HG02588 (cell line): ENCODE measurements around the gene IL6R.
"Not testable (repeated sequence)": the region's sequence is repeated elsewhere in the genome, so short reads cannot be mapped to it uniquely, and the experiment has no call there.

Source experiments
- ATAC-seq: cut with Tn5 transposase; IDR thresholded peaks from one replicate; pipeline ENCODE4 v1.9.1; 2021; ENCODE audit warnings: mild to moderate bottlenecking, moderate library complexity; ENCODE audit not compliant: unreplicated experiment

The IL6R gene

DNA sequence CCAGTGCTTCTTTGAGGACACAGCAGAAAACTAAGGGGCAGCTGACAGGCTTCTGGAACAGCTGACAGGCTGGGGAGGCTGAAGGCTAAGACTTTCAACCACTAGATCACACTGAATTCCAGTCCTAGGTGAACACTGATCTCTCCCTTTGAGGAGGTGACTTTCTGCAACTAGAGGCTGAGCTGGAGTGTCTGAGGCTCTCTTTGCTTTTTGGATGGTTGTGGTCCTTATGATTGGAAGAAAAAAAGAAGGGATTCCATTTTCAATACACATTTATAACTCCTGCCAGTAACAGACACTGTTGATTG is 1.4 kb downstream of the IL6R start:
- ATAC-seq, result no peak

GRCh38 chr1:154406886-154407197 is 1.7 kb downstream of the IL6R start:
- ATAC-seq, result no peak

DNA sequence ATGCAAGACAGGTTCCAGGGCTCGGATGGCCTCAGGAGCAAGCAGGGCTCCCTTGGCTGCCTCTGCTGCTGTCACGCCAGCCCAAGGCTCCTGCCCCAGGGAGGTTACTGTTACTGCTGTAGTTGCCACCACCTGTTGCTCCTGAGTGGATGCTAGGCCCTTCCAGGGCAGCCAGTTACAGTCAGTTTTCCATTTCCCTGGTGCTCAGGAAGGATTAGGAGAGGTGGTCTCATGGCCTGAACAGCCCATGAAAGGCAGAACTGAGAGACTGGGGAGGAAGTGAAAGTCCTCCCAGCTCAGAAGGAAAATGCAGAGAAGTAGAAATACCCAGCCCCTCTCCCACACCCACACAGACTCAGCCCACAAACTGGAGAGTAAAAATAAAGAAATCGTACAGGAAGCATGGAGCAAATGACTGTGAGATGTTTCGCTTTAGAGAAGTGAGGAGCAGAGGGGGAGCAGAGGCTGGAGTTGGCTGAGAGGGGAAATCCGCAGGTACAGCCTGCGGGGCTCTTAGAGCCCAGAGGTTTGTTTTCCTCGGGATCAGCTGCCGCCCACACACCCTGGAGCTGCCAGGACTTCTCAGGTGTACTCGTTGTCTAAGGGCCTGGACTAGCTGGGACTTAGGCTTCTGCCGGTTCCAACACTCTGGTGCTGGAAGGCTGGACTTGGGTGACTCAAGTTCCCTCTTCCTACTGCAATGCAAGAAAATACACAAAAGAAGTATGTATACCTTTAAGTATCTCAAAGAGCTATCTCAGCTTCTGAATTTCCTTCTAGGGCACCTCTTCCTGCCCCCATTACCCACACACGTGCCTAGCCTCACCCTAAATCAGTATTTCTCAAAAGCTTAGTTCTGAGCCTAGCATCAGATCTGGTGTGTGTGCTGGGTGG is 2.3 kb downstream of the IL6R start:
- no peak for ATAC-seq

DNA sequence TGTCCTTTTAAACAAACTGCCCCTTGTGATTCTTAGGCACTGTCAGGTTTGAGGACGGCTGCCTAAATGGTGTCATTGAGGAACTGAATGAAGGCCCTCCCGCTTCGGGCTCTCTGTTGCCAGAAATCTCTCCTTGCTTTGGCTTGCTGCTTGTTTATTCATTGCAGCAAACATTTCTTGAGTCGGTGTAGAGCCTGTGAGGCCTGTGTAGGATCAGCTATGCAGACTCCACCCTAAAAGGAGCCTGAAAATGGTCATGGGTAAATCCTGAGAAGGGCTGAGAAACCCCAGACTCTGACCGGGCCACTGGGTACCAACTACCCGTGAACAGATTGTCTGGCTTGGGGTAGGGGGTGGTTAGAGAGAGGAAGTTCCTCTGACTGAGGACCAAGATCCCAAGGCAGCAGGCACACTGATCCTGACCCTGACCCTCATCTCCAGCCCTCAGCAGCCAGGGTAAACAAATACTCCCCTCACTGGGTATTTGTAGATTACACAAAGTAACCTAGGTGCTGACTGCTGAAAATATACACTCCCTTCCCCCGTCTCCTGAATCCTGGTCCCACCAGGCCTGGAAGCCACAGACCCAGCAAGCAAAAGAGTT is 3.1 kb downstream of the IL6R start:
- ATAC-seq, result no peak

GRCh38 chr1:154410185-154410827 is 5.2 kb downstream of the IL6R start:
- ATAC-seq, result no peak

DNA sequence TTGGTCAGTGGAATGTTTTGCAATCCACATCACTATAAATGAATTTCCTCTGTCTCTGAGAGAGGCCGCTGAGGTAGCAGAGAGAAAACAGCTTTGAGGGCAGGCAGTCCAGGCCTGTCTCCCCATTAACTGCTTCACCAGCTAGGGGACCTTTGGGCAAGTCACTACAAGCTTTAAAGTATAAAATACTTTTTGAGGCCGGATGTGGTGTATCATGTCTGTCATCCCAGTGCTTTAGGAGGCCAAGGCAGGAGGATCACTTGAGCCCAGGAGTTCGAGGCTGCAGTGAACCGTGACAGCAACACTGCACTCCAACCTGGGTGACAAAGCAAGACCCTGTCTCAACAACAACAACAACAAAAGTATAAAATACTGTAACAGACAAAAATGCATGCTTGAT is 6.4 kb downstream of the IL6R start:
- no peak for ATAC-seq

DNA sequence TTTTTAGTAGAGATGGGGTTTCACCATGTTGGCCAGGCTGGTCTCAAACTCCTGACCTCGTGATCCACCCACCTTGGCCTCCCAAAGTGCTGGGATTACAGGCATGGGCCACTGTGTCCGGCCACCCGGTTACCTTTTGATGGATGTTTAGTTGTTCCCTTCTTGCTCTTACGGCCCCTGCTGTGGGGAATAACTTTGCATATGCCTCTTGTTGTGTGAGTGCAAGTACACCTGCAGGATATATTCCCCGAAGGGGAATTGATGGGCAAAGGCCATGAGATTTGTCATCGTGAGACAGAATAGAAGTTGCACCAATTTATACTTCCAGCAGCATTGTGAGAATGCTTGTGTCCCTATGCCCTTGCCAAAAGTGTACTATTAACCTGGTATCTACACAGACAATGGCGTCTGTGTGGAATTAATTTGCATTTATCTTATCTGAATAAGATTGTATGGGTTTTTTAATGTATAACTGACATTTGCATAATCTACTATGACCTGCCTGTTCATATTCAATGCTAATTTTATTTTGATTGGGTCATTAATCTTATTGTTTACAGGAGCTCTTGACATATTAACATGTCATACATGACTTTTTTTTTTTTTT is 8.1 kb downstream of the IL6R start:
- ATAC-seq, result no peak

DNA sequence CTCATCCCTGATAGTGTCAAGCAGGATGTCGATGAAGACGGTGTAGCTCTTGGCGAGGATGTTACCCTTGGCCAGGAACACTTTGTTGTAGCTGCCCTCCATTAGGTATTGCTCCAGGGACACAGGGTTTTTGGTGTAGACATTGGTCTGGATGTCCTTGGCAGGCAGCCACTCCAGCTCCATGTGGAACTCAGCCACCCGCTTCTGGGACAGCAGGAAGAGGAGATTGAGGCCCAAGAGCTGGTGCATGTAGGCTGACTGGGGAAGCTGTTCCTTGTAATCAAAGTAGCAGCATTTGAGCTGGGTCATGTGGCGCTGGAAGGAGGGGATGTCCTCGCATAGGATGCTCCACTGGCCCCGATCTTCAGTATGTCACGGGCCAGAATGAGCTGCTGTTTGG is 9.5 kb downstream of the IL6R start:
- ATAC-seq, result no peak

DNA sequence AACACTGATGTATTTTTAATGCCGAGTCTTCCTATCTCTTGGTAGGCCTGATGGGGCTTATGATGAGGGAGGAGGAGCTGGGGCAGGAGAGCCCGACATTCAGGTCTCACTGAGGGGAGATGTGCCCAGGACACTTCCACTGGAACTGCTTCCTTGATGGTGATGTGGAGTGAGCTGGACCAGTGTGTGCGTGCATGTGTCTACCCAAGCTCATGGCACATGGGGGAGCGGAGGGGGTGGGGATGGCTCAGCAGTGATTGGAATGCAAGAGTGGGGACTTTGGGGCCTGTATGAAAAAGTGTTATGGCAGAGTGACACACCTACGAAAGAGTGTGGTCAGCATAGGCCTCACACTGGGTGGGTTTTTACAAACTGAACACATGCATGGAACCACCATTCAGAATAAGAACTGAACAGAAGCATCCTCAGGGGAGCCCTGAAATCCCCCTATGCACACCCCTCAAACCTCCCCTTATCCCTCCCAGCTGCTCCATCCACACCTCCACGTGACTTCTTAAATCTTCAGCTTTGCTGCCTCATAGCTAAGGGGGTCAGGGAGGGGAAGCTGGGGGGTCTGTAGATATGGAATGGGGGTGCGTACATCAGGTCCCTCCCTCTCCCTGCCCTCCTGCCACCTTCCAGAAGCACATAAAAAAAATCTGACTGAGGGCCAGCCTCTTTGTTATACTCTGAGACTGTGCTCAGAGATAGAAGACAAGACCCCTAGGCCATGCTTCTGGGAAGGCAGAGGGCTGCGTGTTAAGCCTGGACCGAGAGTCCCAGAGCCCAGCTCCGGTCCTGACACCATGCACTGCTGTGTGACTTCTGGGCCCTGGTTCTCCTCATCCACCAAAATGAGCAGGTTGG is 11.6 kb downstream of the IL6R start:
- ATAC-seq, result no peak

GRCh38 chr1:154417338-154417608 is 12.1 kb downstream of the IL6R start:
- ATAC-seq, result no peak

GRCh38 chr1:154418062-154418921 is 13.1 kb downstream of the IL6R start:
- ATAC-seq, result no peak

- ATAC-seq, result no peak
Measured at GRCh38 chr1:154418923-154419619, 13.9 kb downstream of the IL6R start.

- no peak for ATAC-seq
Measured at GRCh38 chr1:154419620-154420571, 14.8 kb downstream of the IL6R start.

GRCh38 chr1:154420961-154421924 is 16.1 kb downstream of the IL6R start:
- ATAC-seq, result no peak

DNA sequence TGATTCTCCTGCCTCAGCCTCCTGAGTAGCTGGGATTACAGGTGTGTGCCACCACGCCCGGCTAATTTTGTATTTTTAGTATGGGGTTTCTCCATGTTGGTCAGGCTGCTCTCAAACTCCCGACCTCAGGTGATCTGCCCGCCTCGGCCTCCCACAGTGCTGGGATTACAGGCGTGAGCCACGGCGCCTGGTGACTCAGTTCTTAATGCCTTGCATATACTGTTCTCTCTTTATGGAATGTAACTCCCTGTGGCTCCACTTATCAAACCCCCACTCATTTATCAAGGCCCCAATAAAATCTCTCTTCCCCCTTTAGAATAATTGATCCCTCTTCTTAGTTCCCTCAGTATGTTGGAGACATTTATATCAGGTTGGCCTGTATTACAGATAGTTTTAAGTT is 16.9 kb downstream of the IL6R start:
- ATAC-seq, result not testable (repeated sequence)

DNA sequence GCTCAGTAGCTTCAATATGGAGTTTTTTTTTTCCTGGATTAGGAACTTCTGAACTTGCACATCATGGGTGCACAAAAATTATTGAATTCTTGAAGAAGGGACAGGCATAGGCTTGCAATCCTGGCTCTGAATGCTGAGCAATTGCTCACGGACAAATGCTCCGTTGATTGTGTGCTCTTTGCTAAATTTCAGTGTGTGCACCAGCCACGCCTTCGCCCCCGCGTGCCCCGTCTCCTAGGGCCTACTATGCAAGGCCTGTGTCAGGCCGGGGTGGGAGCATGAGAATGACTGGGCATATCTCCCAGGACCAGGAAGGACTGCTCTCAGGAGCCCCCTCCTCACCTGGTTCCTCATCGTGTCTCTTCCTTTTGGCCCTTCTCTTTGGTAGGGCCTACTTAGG is 17.4 kb downstream of the IL6R start:
- no peak for ATAC-seq

- ATAC-seq, result no peak
Measured at GRCh38 chr1:154423304-154423987, 18.3 kb downstream of the IL6R start.
